GM12801 (cell line): ENCODE results near the gene TTYH1.

Source experiments
- CTCF ChIP-seq: IDR thresholded peaks from one replicate; pipeline ENCODE4 v1.5.1; 2011; ENCODE audit warnings: control low read depth; ENCODE audit not compliant: insufficient read length; ENCODE audit errors: extremely low read depth

TTYH1 gene

GRCh38 chr19:54434873-54435214 is 19.6 kb downstream of the TTYH1 start:
- TF ChIP-seq CTCF: no peak

GRCh38 chr19:54435551-54436016 is 20.3 kb downstream of the TTYH1 start:
- no peak for TF ChIP-seq CTCF

GRCh38 chr19:54436031-54436523 is 20.8 kb downstream of the TTYH1 start:
- no peak for TF ChIP-seq CTCF

GRCh38 chr19:54436628-54437252 is 21.5 kb downstream of the TTYH1 start:
- TF ChIP-seq CTCF: no peak

- TF ChIP-seq CTCF: no peak
Measured at GRCh38 chr19:54439174-54439851, 24.0 kb downstream of the TTYH1 start.

GRCh38 chr19:54440641-54441040 is 25.4 kb downstream of the TTYH1 start:
- TF ChIP-seq CTCF: no peak

GRCh38 chr19:54444737-54445136 is 29.5 kb downstream of the TTYH1 start:
- no peak for TF ChIP-seq CTCF
